CD14-positive monocyte (primary cell): Measurements from ENCODE around the gene CDH3. TPM values are rescaled to one million over a fixed set of nuclear protein-coding genes. Genes with fewer than 3 reads are reported as not detected.
A peak's percentile ranks its signal among the peaks of the same experiment; 100 is the strongest.

Experiments
- DNase-seq, 3 donors: peaks; one replicate each; pipeline ENCODE4 v3.0.0-alpha.2; 2011 to 2022
- H2AFZ ChIP-seq: 2 replicates; pipeline ENCODE4 v1.6.0; 2012; ENCODE audit warnings: mild to moderate bottlenecking, low read depth, low read length, inconsistent platforms; ENCODE audit not compliant: insufficient read depth, poor library complexity, severe bottlenecking
- H3K27ac ChIP-seq, 2 donors: 1 replicate in 1 of 2; 2 replicates in 1 of 2; pipeline ENCODE4 v1.5.1; 2012 to 2013; ENCODE audit warnings: low read length in 2 of 2, control low read depth in 1 of 2, inconsistent platforms in 1 of 2, low read depth in 1 of 2, mild to moderate bottlenecking in 1 of 2
- H3K27me3 ChIP-seq, 2 donors: one replicate each; pipeline versions ENCODE4 v1.6.0 to v1.6.1; 2011 to 2013; ENCODE audit warnings: low read length in 2 of 2; ENCODE audit not compliant: control insufficient read depth in 2 of 2, insufficient read depth in 2 of 2
- H3K36me3 ChIP-seq, 2 donors: replicated peaks in 1 of 2; 1 replicate in 1 of 2; 2 replicates in 1 of 2; pipeline versions ENCODE4 v1.5.1 to v1.6.1; 2012 to 2013; ENCODE audit warnings: low read length in 2 of 2, control low read depth in 1 of 2, inconsistent platforms in 1 of 2, mild to moderate bottlenecking in 1 of 2; ENCODE audit not compliant: insufficient read depth in 2 of 2, control insufficient read depth in 1 of 2
- H3K4me1 ChIP-seq, 2 donors: 1 replicate in 1 of 2; 2 replicates in 1 of 2; pipeline versions ENCODE4 v1.5.1 to v1.6.1; 2012 to 2013; ENCODE audit warnings: low read length in 2 of 2, control low read depth in 1 of 2, inconsistent platforms in 1 of 2, mild to moderate bottlenecking in 1 of 2, moderate library complexity in 1 of 2; ENCODE audit not compliant: insufficient read depth in 2 of 2, control insufficient read depth in 1 of 2
- H3K4me2 ChIP-seq: replicated peaks from 2 replicates; pipeline ENCODE3; 2012; ENCODE audit warnings: low read length, moderate library complexity, mild to moderate bottlenecking; ENCODE audit not compliant: poor library complexity, severe bottlenecking; ENCODE audit errors: extremely low read depth
- H3K4me3 ChIP-seq, 3 experiments: fragments of 200-600 bp in 1 of 3; sonication (generic) in 1 of 3; replicated peaks in 1 of 3; 1 replicate in 2 of 3; 2 replicates in 1 of 3; pipeline ENCODE4 v1.5.1; 2011 to 2013; ENCODE audit warnings: low read length in 3 of 3, mild to moderate bottlenecking in 3 of 3, control low read depth in 2 of 3, low read depth in 2 of 3, inconsistent platforms in 1 of 3, moderate library complexity in 1 of 3
- H3K79me2 ChIP-seq: 2 replicates; pipeline ENCODE4 v1.6.0; 2012; ENCODE audit warnings: mild to moderate bottlenecking, control low read depth, inconsistent platforms, low read length, moderate library complexity; ENCODE audit not compliant: insufficient read depth
- H3K9ac ChIP-seq: 2 replicates; pipeline ENCODE4 v1.6.0; 2017; ENCODE audit warnings: low read length, mild to moderate bottlenecking; ENCODE audit not compliant: insufficient read depth, poor library complexity, severe bottlenecking
- H3K9me3 ChIP-seq, 2 donors: replicated peaks in 1 of 2; 1 replicate in 1 of 2; 2 replicates in 1 of 2; pipeline versions ENCODE4 v1.5.1 to v1.6.1; 2012 to 2013; ENCODE audit warnings: low read length in 2 of 2, control low read depth in 1 of 2; ENCODE audit not compliant: control insufficient read depth in 1 of 2, insufficient read depth in 1 of 2
- H4K20me1 ChIP-seq: 2 replicates; pipeline ENCODE4 v1.6.0; 2012; ENCODE audit warnings: mild to moderate bottlenecking, low read length, control low read depth, moderate library complexity; ENCODE audit not compliant: insufficient read depth
- H3K27ac Mint-ChIP-seq, 7 donors: one replicate each; pipeline ENCODE4 v1.8.0; 2020; ENCODE audit warnings: mild to moderate bottlenecking in 7 of 7, mixed read lengths in 7 of 7, moderate library complexity in 6 of 7, inconsistent platforms in 2 of 7
- H3K27me3 Mint-ChIP-seq, 3 donors: one replicate each; pipeline ENCODE4 v1.8.0; 2021 to 2022; ENCODE audit warnings: low read depth in 3 of 3, mild to moderate bottlenecking in 3 of 3, mixed read lengths in 3 of 3, moderate library complexity in 3 of 3, inconsistent platforms in 1 of 3
- H3K36me3 Mint-ChIP-seq, 2 donors: one replicate each; pipeline ENCODE4 v1.8.0; 2020; ENCODE audit warnings: mixed read lengths in 2 of 2, inconsistent platforms in 1 of 2, mild to moderate bottlenecking in 1 of 2
- H3K4me1 Mint-ChIP-seq: one replicate; pipeline ENCODE4 v1.8.0; 2020; ENCODE audit warnings: mild to moderate bottlenecking, mixed read lengths
- H3K4me3 Mint-ChIP-seq, 2 donors: one replicate each; pipeline ENCODE4 v1.8.0; 2020; ENCODE audit warnings: mild to moderate bottlenecking in 2 of 2, mixed read lengths in 2 of 2, moderate library complexity in 1 of 2
- H3K9me3 Mint-ChIP-seq, 7 donors: one replicate each; pipeline ENCODE4 v1.8.0; 2020 to 2022; ENCODE audit warnings: mixed read lengths in 7 of 7, mild to moderate bottlenecking in 6 of 7, moderate library complexity in 6 of 7, inconsistent platforms in 2 of 7
- WGBS: methylation state at CpG from one replicate; pipeline ENCODE4 v1.1.5; 2013; ENCODE audit warnings: missing lambda C conversion rate; ENCODE audit not compliant: insufficient coverage; 5-methylcytosine and 5-hydroxymethylcytosine counted together
- intact Hi-C, 2 donors: fragments of 100-400 bp; cut with micrococcal nuclease; formaldehyde crosslinking; loops; one replicate each; pipeline versions ENCODE4 v1.15.0 to v1.15.1; 2023
- polyA plus RNA-seq, 3 donors: library from polyadenylated mRNA; depleted of rRNA in 1 of 3; unstranded in 2 of 3; stranded (reverse) in 1 of 3; fragments of 300-500 nt in 2 of 3; fragments of >200 nt in 1 of 3; fragmentation: Illumina TruSeq in 2 of 3; gene quantifications; 1 replicate in 2 of 3; 2 replicates in 1 of 3; pipeline ENCODE4 v1.2.3, GENCODE V29; 2012 to 2021
- TF ChIP-seq, protein P1 (sequence below): fragments of 200-600 bp; IDR thresholded peaks from one replicate; pipeline ENCODE4 v1.8.0; 2022; ENCODE audit warnings: antibody characterized with exemption, mild to moderate bottlenecking

The CDH3 gene
- polyA plus RNA-seq, 3 donors, result not detected

DNA sequence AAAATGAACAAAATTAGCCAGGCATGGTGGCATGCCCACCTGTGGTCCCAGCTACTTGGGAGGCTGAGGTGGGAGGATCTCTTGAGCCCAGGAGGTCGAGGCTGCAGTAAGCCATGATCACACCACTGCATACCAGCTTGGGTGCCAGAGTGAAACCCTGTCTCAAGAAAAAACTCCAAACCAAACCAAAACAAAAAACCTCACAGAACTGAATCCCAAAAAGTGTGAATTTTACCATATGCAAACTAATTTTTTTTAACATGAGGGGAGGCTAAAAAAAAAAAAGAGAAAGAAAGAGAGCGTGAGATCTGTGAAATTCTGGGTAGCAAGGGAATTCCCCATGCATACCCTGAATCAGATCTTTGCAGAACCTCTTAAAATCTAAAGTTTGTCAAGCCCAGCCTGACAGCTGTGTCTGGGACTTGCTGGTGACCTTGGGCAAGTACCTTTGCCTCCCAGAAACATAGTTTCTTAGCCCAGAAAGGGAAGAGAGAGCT, 74.9 kb downstream of the CDH3 start:
- Histone ChIP-seq H3K79me2 (no peaks in the 10 kb centered on the region), H3K9me3 (peaks cover 0 to 5% of the 10 kb centered on the region in 2 donors), H2AFZ (no peak overlapping the region), H3K27me3 (no peaks in the 10 kb centered on the region), H3K4me2 (no peak overlapping the region), H4K20me1 (no peaks in the 10 kb centered on the region), H3K9ac (no peak overlapping the region), H3K36me3 (no peaks in the 10 kb centered on the region), H3K27ac (no peak overlapping the region), H3K4me1 (peaks cover 7% of the 10 kb centered on the region in 2 donors), H3K4me3 (no peak overlapping the region)
- Mint-ChIP-seq H3K27ac (no peak overlapping the region), H3K4me1 (peaks cover 2% of the 10 kb centered on the region), H3K4me3 (no peak overlapping the region), H3K9me3 (peaks cover 0 to 21% (median 3%) of the 10 kb centered on the region in 7 donors), H3K27me3 (peaks cover 0 to 3% (median 0%) of the 10 kb centered on the region in 3 donors), H3K36me3 (no peaks in the 10 kb centered on the region)
- intact Hi-C loops, result no loop called here
- TF ChIP-seq, protein P1, sequence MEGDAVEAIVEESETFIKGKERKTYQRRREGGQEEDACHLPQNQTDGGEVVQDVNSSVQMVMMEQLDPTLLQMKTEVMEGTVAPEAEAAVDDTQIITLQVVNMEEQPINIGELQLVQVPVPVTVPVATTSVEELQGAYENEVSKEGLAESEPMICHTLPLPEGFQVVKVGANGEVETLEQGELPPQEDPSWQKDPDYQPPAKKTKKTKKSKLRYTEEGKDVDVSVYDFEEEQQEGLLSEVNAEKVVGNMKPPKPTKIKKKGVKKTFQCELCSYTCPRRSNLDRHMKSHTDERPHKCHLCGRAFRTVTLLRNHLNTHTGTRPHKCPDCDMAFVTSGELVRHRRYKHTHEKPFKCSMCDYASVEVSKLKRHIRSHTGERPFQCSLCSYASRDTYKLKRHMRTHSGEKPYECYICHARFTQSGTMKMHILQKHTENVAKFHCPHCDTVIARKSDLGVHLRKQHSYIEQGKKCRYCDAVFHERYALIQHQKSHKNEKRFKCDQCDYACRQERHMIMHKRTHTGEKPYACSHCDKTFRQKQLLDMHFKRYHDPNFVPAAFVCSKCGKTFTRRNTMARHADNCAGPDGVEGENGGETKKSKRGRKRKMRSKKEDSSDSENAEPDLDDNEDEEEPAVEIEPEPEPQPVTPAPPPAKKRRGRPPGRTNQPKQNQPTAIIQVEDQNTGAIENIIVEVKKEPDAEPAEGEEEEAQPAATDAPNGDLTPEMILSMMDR, result no peak
- peak in 1 of 3 donors; percentile 40 for DNase-seq
- WGBS, result no CpG with 5 or more reads among the region's 2 CpGs

GRCh38 chr16:68722119-68723024, 77.3 kb downstream of the CDH3 start:
- no peak overlapping the region for H3K4me3 ChIP-seq
- Mint-ChIP-seq H3K9me3 (peaks cover 0 to 7% (median 3%) of the 10 kb centered on the region in 7 donors), H3K27ac (no peak overlapping the region), H3K36me3 (no peaks in the 10 kb centered on the region), H3K4me3 (no peak overlapping the region), H3K4me1 (no peaks in the 10 kb centered on the region), H3K27me3 (peaks cover 5 to 9% (median 8%) of the 10 kb centered on the region in 3 donors)
- intact Hi-C loops, result no loop called here
- no peaks in the 10 kb centered on the region for H3K36me3 ChIP-seq
- no peaks in the 10 kb centered on the region for H3K27me3 ChIP-seq
- no peaks in the 10 kb centered on the region for H3K79me2 ChIP-seq
- H3K4me1 ChIP-seq, result no peaks in the 10 kb centered on the region
- TF ChIP-seq, protein P1, result no peak
- no peak for DNase-seq
- no peak overlapping the region for H3K4me2 ChIP-seq
- H2AFZ ChIP-seq, result no peak overlapping the region
- WGBS, result 86% methylated on average over 4 of the region's 12 CpGs
- no peak overlapping the region for H3K27ac ChIP-seq
- H3K9me3 ChIP-seq, result peaks cover 0 to 5% of the 10 kb centered on the region in 2 donors
- no peak overlapping the region for H3K9ac ChIP-seq
- no peaks in the 10 kb centered on the region for H4K20me1 ChIP-seq
